Activated T-cell treated with anti-CD3 and anti-CD28 coated beads, Interleukin-2, amount 50 U/mL, for 1 hour (primary cell): ENCODE measurements around the gene UXS1.

Experiments
- DNase-seq: peaks from one replicate; pipeline ENCODE4 v3.0.0-alpha.2; 2020

UXS1 gene

GRCh38 chr2:106073678-106074406 is 120.3 kb downstream of the UXS1 start:
- DNase-seq: no peak

GRCh38 chr2:106070181-106070580 is 123.9 kb downstream of the UXS1 start:
- DNase-seq: no peak

- DNase-seq: no peak
Measured at GRCh38 chr2:106068451-106068850, 125.7 kb downstream of the UXS1 start.

GRCh38 chr2:106065983-106066820 is 127.9 kb downstream of the UXS1 start:
- no peak for DNase-seq

- peak; percentile 51 for DNase-seq
Measured at GRCh38 chr2:106065268-106065982, 128.7 kb downstream of the UXS1 start.

GRCh38 chr2:106063181-106063580 is 130.9 kb downstream of the UXS1 start:
- DNase-seq: no peak

- no peak for DNase-seq
Measured at GRCh38 chr2:106062627-106063026, 131.5 kb downstream of the UXS1 start.

- no peak for DNase-seq
Measured at GRCh38 chr2:106061611-106062349, 132.3 kb downstream of the UXS1 start.

GRCh38 chr2:106059416-106060065 is 134.6 kb downstream of the UXS1 start:
- no peak for DNase-seq

GRCh38 chr2:106058469-106059137 is 135.5 kb downstream of the UXS1 start:
- DNase-seq: no peak

- peak; percentile 49 for DNase-seq
Measured at GRCh38 chr2:106057206-106057605, 136.9 kb downstream of the UXS1 start.

GRCh38 chr2:106054880-106055655 is 139.0 kb downstream of the UXS1 start:
- DNase-seq: peak; percentile 44

GRCh38 chr2:106054321-106054720 is 139.8 kb downstream of the UXS1 start:
- DNase-seq: no peak

- DNase-seq: no peak
Measured at GRCh38 chr2:106053581-106053980, 140.5 kb downstream of the UXS1 start.

GRCh38 chr2:106053116-106053515 is 141.0 kb downstream of the UXS1 start:
- DNase-seq: no peak

GRCh38 chr2:106044859-106045258 is 149.2 kb downstream of the UXS1 start:
- no peak for DNase-seq

- DNase-seq: no peak
Measured at GRCh38 chr2:106044021-106044420, 150.1 kb downstream of the UXS1 start.
